ENCODE data around the gene RPS6KC1. TPM values are rescaled to one million over a fixed set of nuclear protein-coding genes. Genes with fewer than 3 reads are reported as not detected.
"Not testable (repeated sequence)": the region's sequence is repeated elsewhere in the genome, so short reads cannot be mapped to it uniquely, and the experiment has no call there.

Gene RPS6KC1
- total RNA-seq, 2 donors from 2014 or later = 20.7 to 34.1 TPM

- TF ChIP-seq CTCF (IDR thresholded peaks at IDR 0.05) = no peak
- Histone ChIP-seq H3K9me3 (no peaks in the 10 kb centered on the region), H3K36me3 (no peaks in the 10 kb centered on the region), H3K4me3 (no peak overlapping the region), H3K27me3 (replicated peaks; ENCODE audit: insufficient read depth) (no peaks in the 10 kb centered on the region), H3K4me1 (ENCODE audit: control insufficient read depth in 1 of 2, low read depth in 2 of 2) (no peaks in the 10 kb centered on the region), H3K27ac (no peak overlapping the region)
- ATAC-seq (ENCODE audit: insufficient number of reproducible peaks, low FRiP score, low read depth) (no peak), DNase-seq (ENCODE audit: low spot score) (no peak)
Measured at GRCh38 chr1:213099682-213100399, 48.8 kb downstream of the RPS6KC1 start.

- H3K9me3 ChIP-seq; H3K4me3 ChIP-seq; H3K27ac ChIP-seq; DNase-seq (ENCODE audit: low spot score); H3K27me3 ChIP-seq (replicated peaks; ENCODE audit: insufficient read depth); H3K4me1 ChIP-seq (ENCODE audit: control insufficient read depth in 1 of 2, low read depth in 2 of 2); H3K36me3 ChIP-seq; ATAC-seq (ENCODE audit: insufficient number of reproducible peaks, low FRiP score, low read depth): not testable (repeated sequence)
Measured at GRCh38 chr1:213100565-213100964, 49.5 kb downstream of the RPS6KC1 start.

GRCh38 chr1:213103377-213104306, 52.6 kb downstream of the RPS6KC1 start:
- no peak for TF ChIP-seq CTCF (IDR thresholded peaks at IDR 0.05)
- ATAC-seq (ENCODE audit: insufficient number of reproducible peaks, low FRiP score, low read depth) (no peak), DNase-seq (ENCODE audit: low spot score) (no peak)
- H3K4me3 ChIP-seq = no peak overlapping the region
- no peaks in the 10 kb centered on the region for H3K27me3 ChIP-seq (replicated peaks; ENCODE audit: insufficient read depth)
- H3K36me3 ChIP-seq = peaks cover 2% of the 10 kb centered on the region
- no peak overlapping the region for H3K27ac ChIP-seq
- H3K9me3 ChIP-seq = no peaks in the 10 kb centered on the region
- no peaks in the 10 kb centered on the region for H3K4me1 ChIP-seq (ENCODE audit: control insufficient read depth in 1 of 2, low read depth in 2 of 2)

- Histone ChIP-seq H3K36me3 (peaks cover 2% of the 10 kb centered on the region), H3K9me3 (no peaks in the 10 kb centered on the region), H3K27me3 (replicated peaks; ENCODE audit: insufficient read depth) (no peaks in the 10 kb centered on the region), H3K4me1 (ENCODE audit: control insufficient read depth in 1 of 2, low read depth in 2 of 2) (no peaks in the 10 kb centered on the region), H3K4me3 (no peak overlapping the region), H3K27ac (no peak overlapping the region)
- DNase-seq (ENCODE audit: low spot score) = no peak
- TF ChIP-seq CTCF (IDR thresholded peaks at IDR 0.05) = no peak
- ATAC-seq (ENCODE audit: insufficient number of reproducible peaks, low FRiP score, low read depth) = no peak
Measured at GRCh38 chr1:213104604-213105003, 53.6 kb downstream of the RPS6KC1 start.

GRCh38 chr1:213106298-213106697, 55.3 kb downstream of the RPS6KC1 start:
- H3K9me3 ChIP-seq = no peaks in the 10 kb centered on the region
- no peaks in the 10 kb centered on the region for H3K27me3 ChIP-seq (replicated peaks; ENCODE audit: insufficient read depth)
- DNase-seq (ENCODE audit: low spot score) = no peak
- no peak overlapping the region for H3K27ac ChIP-seq
- peaks cover 2% of the 10 kb centered on the region for H3K36me3 ChIP-seq
- no peak overlapping the region for H3K4me3 ChIP-seq
- H3K4me1 ChIP-seq (ENCODE audit: control insufficient read depth in 1 of 2, low read depth in 2 of 2) = peaks cover 0 to 4% of the 10 kb centered on the region in 2 donors
- TF ChIP-seq CTCF (IDR thresholded peaks at IDR 0.05) = no peak
- no peak for ATAC-seq (ENCODE audit: insufficient number of reproducible peaks, low FRiP score, low read depth)

Measured in thoracic aorta (tissue), 2 donors.